ENCODE results near the gene TBC1D17.

TBC1D17 gene

GRCh38 chr19:49852631-49853126 lies 24.8 kb upstream of the TBC1D17 start:
- intact Hi-C loops (cut with DNase I; ENCODE audit: low total_unique reads): no loop called here
- DNase-seq: no peak
- peak overlapping the region in 1 of 2 donors; percentile 8 for H3K27ac ChIP-seq
- H3K36me3 ChIP-seq: peaks cover 27 to 36% (median 35%) of the 10 kb centered on the region in 3 donors
- peak overlapping the region; percentile 96 to 97 for H3K4me3 ChIP-seq
- H3K9me3 ChIP-seq: no peaks in the 10 kb centered on the region
- H3K27me3 ChIP-seq: no peaks in the 10 kb centered on the region
- no peak for TF ChIP-seq CTCF (IDR thresholded peaks at IDR 0.05)
- peaks cover 0 to 40% (median 26%) of the 10 kb centered on the region in 4 donors for H3K4me1 ChIP-seq

GRCh38 chr19:49853852-49854377 lies 23.6 kb upstream of the TBC1D17 start:
- Histone ChIP-seq H3K36me3 (peaks cover 39 to 48% (median 47%) of the 10 kb centered on the region in 3 donors), H3K4me1 (peaks cover 0 to 40% (median 26%) of the 10 kb centered on the region in 4 donors), H3K27ac (peak overlapping the region; percentile 8), H3K4me3 (no peak overlapping the region), H3K9me3 (no peaks in the 10 kb centered on the region), H3K27me3 (no peaks in the 10 kb centered on the region)
- no peak for DNase-seq
- intact Hi-C loops (cut with DNase I; ENCODE audit: low total_unique reads): no loop called here
- no peak for TF ChIP-seq CTCF (IDR thresholded peaks at IDR 0.05)

- H3K4me3 ChIP-seq: no peak overlapping the region
- no peaks in the 10 kb centered on the region for H3K9me3 ChIP-seq
- H3K27ac ChIP-seq: peak overlapping the region in 1 of 2 donors; percentile 8
- intact Hi-C loops (cut with DNase I; ENCODE audit: low total_unique reads): no loop called here
- H3K36me3 ChIP-seq: peaks cover 39 to 55% (median 50%) of the 10 kb centered on the region in 3 donors
- H3K4me1 ChIP-seq: peaks cover 0 to 40% (median 26%) of the 10 kb centered on the region in 4 donors
- no peak for TF ChIP-seq CTCF (IDR thresholded peaks at IDR 0.05)
- no peaks in the 10 kb centered on the region for H3K27me3 ChIP-seq
- peak in 1 of 2 donors; percentile 66 for DNase-seq
Observed at GRCh38 chr19:49854378-49855263, 22.9 kb upstream of the TBC1D17 start.

- no peak for TF ChIP-seq CTCF (IDR thresholded peaks at IDR 0.05)
- H3K27me3 ChIP-seq: no peaks in the 10 kb centered on the region
- H3K4me1 ChIP-seq: peaks cover 0 to 35% (median 22%) of the 10 kb centered on the region in 4 donors
- H3K27ac ChIP-seq: no peak overlapping the region
- no peak for DNase-seq
- no peak overlapping the region for H3K4me3 ChIP-seq
- no peaks in the 10 kb centered on the region for H3K9me3 ChIP-seq
- H3K36me3 ChIP-seq: peaks cover 39 to 61% (median 54%) of the 10 kb centered on the region in 3 donors
- intact Hi-C loops (cut with DNase I; ENCODE audit: low total_unique reads): no loop called here
Observed at GRCh38 chr19:49855277-49855675, 22.2 kb upstream of the TBC1D17 start.

- DNase-seq: no peak
- TF ChIP-seq CTCF (IDR thresholded peaks at IDR 0.05): no peak
- intact Hi-C loops (cut with DNase I; ENCODE audit: low total_unique reads): no loop called here
- Histone ChIP-seq H3K4me1 (peaks cover 0 to 33% (median 21%) of the 10 kb centered on the region in 4 donors), H3K9me3 (no peaks in the 10 kb centered on the region), H3K27me3 (no peaks in the 10 kb centered on the region), H3K4me3 (no peak overlapping the region), H3K27ac (no peak overlapping the region), H3K36me3 (peaks cover 39 to 68% (median 60%) of the 10 kb centered on the region in 3 donors)
Observed at GRCh38 chr19:49855676-49856573, 21.6 kb upstream of the TBC1D17 start.
